ENCODE measurements around the gene TMEM243. TPM values are rescaled to one million over a fixed set of nuclear protein-coding genes. Genes with fewer than 3 reads are reported as not detected.
A peak's percentile ranks its signal among the peaks of the same experiment; 100 is the strongest.

Gene TMEM243
- total RNA-seq, 1 experiment from 2014 or later = 24.2 TPM

DNA sequence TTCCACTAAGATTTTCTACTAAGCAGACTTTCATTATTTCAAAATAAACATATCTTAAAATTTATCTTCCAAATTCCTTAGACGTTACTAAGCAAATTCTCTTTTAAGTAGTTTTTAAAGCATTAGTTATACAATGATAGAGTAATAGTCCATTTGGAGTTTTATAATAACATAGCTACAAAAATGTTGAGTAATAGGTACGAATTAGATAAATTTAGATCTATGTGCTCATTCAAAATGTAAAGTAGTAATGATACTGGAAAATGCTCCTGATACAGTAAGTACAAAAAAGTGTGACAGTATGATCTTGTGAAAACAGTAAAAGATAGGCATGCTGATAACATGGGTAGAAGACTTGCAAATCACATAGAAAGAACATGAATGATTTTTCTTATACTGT lies 62.8 kb downstream of the TMEM243 start:
- Mint-ChIP-seq H3K4me1 (ENCODE audit: low read depth, unreplicated experiment) (peaks cover 7% of the 10 kb centered on the region), H3K27ac (ENCODE audit: unreplicated experiment) (no peak overlapping the region), H3K36me3 (ENCODE audit: insufficient read depth, unreplicated experiment) (peaks cover 23% of the 10 kb centered on the region), H3K9me3 (ENCODE audit: unreplicated experiment) (no peaks in the 10 kb centered on the region), H3K4me3 (ENCODE audit: unreplicated experiment) (no peak overlapping the region), H3K27me3 (ENCODE audit: insufficient read depth, unreplicated experiment) (no peaks in the 10 kb centered on the region)
- intact Hi-C loops (cut with micrococcal nuclease; ENCODE audit: unreplicated experiment) = no loop called here
- H3K4me1 ChIP-seq = peaks cover 14% of the 10 kb centered on the region; the same call in 1 of the 2 replicates
- no peak overlapping the region for H3K4me3 ChIP-seq (ENCODE audit: low read depth, low read length)
- POLR2A ChIA-PET = no interaction called here
- TF ChIP-seq, protein P1, sequence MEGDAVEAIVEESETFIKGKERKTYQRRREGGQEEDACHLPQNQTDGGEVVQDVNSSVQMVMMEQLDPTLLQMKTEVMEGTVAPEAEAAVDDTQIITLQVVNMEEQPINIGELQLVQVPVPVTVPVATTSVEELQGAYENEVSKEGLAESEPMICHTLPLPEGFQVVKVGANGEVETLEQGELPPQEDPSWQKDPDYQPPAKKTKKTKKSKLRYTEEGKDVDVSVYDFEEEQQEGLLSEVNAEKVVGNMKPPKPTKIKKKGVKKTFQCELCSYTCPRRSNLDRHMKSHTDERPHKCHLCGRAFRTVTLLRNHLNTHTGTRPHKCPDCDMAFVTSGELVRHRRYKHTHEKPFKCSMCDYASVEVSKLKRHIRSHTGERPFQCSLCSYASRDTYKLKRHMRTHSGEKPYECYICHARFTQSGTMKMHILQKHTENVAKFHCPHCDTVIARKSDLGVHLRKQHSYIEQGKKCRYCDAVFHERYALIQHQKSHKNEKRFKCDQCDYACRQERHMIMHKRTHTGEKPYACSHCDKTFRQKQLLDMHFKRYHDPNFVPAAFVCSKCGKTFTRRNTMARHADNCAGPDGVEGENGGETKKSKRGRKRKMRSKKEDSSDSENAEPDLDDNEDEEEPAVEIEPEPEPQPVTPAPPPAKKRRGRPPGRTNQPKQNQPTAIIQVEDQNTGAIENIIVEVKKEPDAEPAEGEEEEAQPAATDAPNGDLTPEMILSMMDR (IDR thresholded peaks at IDR 0.05; ENCODE audit: insufficient read depth in 1 of 2, low read depth in 1 of 2, low read length in 1 of 2, severe bottlenecking in 1 of 2, unreplicated experiment in 1 of 2) = no peak
- DNase-seq = no peak
- BruUV-seq (replicated peaks) = no TSS peak
- no peaks in the 10 kb centered on the region for H3K9me3 ChIP-seq
- H3K27me3 ChIP-seq (replicated peaks; ENCODE audit: control insufficient read depth, insufficient read depth, low read length) = no peaks in the 10 kb centered on the region
- H3K36me3 ChIP-seq (ENCODE audit: control insufficient read depth, insufficient read depth, low read length) = no peaks in the 10 kb centered on the region
- CTCF ChIA-PET = no interaction called here

DNA sequence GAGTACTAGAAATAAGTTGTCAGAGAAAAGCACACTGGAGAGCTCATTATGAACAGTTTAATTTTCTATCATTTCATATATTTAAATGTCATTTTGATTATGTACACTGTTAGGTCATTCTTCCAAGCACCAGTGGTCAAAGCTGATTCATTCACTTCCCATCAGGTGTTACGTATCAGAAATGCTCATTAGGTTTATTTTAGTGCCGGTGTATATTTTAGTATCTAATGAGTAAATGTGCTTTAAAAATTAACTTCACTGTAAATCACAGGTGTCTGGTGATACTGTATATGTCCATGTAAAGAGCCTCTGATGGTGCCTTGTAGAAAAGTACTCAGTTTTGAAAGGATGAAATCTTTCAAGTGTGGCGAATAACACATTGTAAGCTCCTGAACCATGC lies 63.7 kb downstream of the TMEM243 start:
- Mint-ChIP-seq H3K27ac (ENCODE audit: unreplicated experiment) (no peak overlapping the region), H3K4me1 (ENCODE audit: low read depth, unreplicated experiment) (peaks cover 7% of the 10 kb centered on the region), H3K4me3 (ENCODE audit: unreplicated experiment) (no peak overlapping the region), H3K36me3 (ENCODE audit: insufficient read depth, unreplicated experiment) (peaks cover 25% of the 10 kb centered on the region), H3K9me3 (ENCODE audit: unreplicated experiment) (no peaks in the 10 kb centered on the region), H3K27me3 (ENCODE audit: insufficient read depth, unreplicated experiment) (no peaks in the 10 kb centered on the region)
- ChIA-PET POLR2A (no interaction called here), CTCF (no interaction called here)
- Histone ChIP-seq H3K27me3 (replicated peaks; ENCODE audit: control insufficient read depth, insufficient read depth, low read length) (no peaks in the 10 kb centered on the region), H3K4me3 (ENCODE audit: low read depth, low read length) (no peak overlapping the region), H3K9me3 (no peaks in the 10 kb centered on the region), H3K36me3 (ENCODE audit: control insufficient read depth, insufficient read depth, low read length) (no peaks in the 10 kb centered on the region), H3K4me1 (peaks cover 14% of the 10 kb centered on the region; the same call in 1 of the 2 replicates)
- DNase-seq = no peak
- intact Hi-C loops (cut with micrococcal nuclease; ENCODE audit: unreplicated experiment) = no loop called here
- TF ChIP-seq, protein P1 (IDR thresholded peaks at IDR 0.05; ENCODE audit: insufficient read depth in 1 of 2, low read depth in 1 of 2, low read length in 1 of 2, severe bottlenecking in 1 of 2, unreplicated experiment in 1 of 2) = no peak
- BruUV-seq (replicated peaks) = no TSS peak

DNA sequence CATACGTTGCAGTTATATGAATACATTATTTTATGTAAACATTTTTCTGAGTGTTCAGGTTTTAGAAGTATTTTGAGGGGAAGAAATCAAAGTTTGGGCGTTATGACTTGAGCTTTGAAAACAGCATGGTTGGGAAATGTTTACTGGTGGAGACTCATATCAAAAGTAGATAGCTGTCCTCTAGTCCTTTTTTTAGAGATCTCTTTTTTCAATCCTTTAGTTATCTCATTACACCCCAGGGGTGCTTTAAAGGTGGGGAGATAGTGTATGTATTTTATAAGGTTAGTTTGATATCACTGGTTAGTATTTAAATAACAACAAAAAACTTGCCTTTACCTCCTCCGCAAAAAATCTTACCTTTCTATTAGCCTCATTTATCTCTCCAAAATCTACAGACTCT lies 65.0 kb downstream of the TMEM243 start:
- peak overlapping the region; percentile 99 for H3K4me3 Mint-ChIP-seq (ENCODE audit: unreplicated experiment)
- intact Hi-C loops (cut with micrococcal nuclease; ENCODE audit: unreplicated experiment) = loop anchor here (5.0 kb wide), 2 partner anchors 263 to 723 kb away; partner anchors contain the start of genes DBF4 and SLC25A40
- no peaks in the 10 kb centered on the region for H3K36me3 ChIP-seq (ENCODE audit: control insufficient read depth, insufficient read depth, low read length)
- no peaks in the 10 kb centered on the region for H3K27me3 Mint-ChIP-seq (ENCODE audit: insufficient read depth, unreplicated experiment)
- no peaks in the 10 kb centered on the region for H3K9me3 ChIP-seq
- no peaks in the 10 kb centered on the region for H3K9me3 Mint-ChIP-seq (ENCODE audit: unreplicated experiment)
- H3K4me1 Mint-ChIP-seq (ENCODE audit: low read depth, unreplicated experiment) = peaks cover 7% of the 10 kb centered on the region
- peaks cover 14% of the 10 kb centered on the region; the same call in 1 of the 2 replicates for H3K4me1 ChIP-seq
- peaks cover 19% of the 10 kb centered on the region for H3K36me3 Mint-ChIP-seq (ENCODE audit: insufficient read depth, unreplicated experiment)
- DNase-seq = no peak
- peak overlapping the region; percentile 36 for H3K27ac Mint-ChIP-seq (ENCODE audit: unreplicated experiment)
- no peaks in the 10 kb centered on the region for H3K27me3 ChIP-seq (replicated peaks; ENCODE audit: control insufficient read depth, insufficient read depth, low read length)
- no TSS peak for BruUV-seq (replicated peaks)
- CTCF ChIA-PET = interaction anchor here (0.9 kb wide), 1 partner anchor 95 kb away, joined by 3 read pairs; the partner anchor contains the start of gene ELAPOR2
- TF ChIP-seq, protein P1 (IDR thresholded peaks at IDR 0.05; ENCODE audit: insufficient read depth in 1 of 2, low read depth in 1 of 2, low read length in 1 of 2, severe bottlenecking in 1 of 2, unreplicated experiment in 1 of 2) = no peak
- POLR2A ChIA-PET = interaction anchor here (3.2 kb wide), 1 partner anchor 66 kb away, joined by 19 read pairs; the partner anchor contains the start of gene TMEM243
- no peak overlapping the region; the same call in 1 of the 2 replicates for H3K4me3 ChIP-seq (ENCODE audit: low read depth, low read length)
